H9 (cell line): ENCODE measurements around the gene MCHR1. TPM values are rescaled to one million over a fixed set of nuclear protein-coding genes. Genes with fewer than 3 reads are reported as not detected.

ENCODE experiments used
- DNase-seq: peaks from one replicate; pipeline ENCODE4 v3.0.0-alpha.2; 2017
- H2AFZ ChIP-seq: one replicate; pipeline ENCODE4 v1.6.1; 2013; ENCODE audit warnings: mild to moderate bottlenecking, low read length, control low read depth, moderate library complexity
- H2AK5ac ChIP-seq: 2 replicates; pipeline ENCODE4 v1.6.1; 2013; ENCODE audit warnings: low read length, control low read depth, mixed read lengths; ENCODE audit not compliant: insufficient read length
- H2BK120ac ChIP-seq: one replicate; pipeline ENCODE4 v1.6.1; 2013; ENCODE audit warnings: low read depth, mild to moderate bottlenecking, low read length, control low read depth, inconsistent platforms; ENCODE audit not compliant: poor library complexity, severe bottlenecking
- H2BK12ac ChIP-seq: 2 replicates; pipeline ENCODE4 v1.6.1; 2013; ENCODE audit warnings: low read length, control low read depth, mixed read lengths, low read depth; ENCODE audit not compliant: insufficient read length
- H2BK15ac ChIP-seq: 2 replicates; pipeline ENCODE4 v1.6.1; 2013; ENCODE audit warnings: low read depth, low read length, control low read depth
- H2BK20ac ChIP-seq: one replicate; pipeline ENCODE4 v1.6.1; 2013; ENCODE audit warnings: low read depth, mild to moderate bottlenecking, low read length, control low read depth, inconsistent platforms; ENCODE audit not compliant: poor library complexity, severe bottlenecking
- H2BK5ac ChIP-seq: 2 replicates; pipeline ENCODE4 v1.6.1; 2013; ENCODE audit warnings: low read length, control low read depth, mixed read lengths; ENCODE audit not compliant: insufficient read length
- H3K14ac ChIP-seq: 2 replicates; pipeline ENCODE4 v1.6.1; 2013; ENCODE audit warnings: low read length, control low read depth; ENCODE audit not compliant: insufficient read depth
- H3K18ac ChIP-seq: 2 replicates; pipeline ENCODE4 v1.6.1; 2013; ENCODE audit warnings: low read depth, mild to moderate bottlenecking, mixed read lengths, low read length, control low read depth; ENCODE audit not compliant: insufficient read length
- H3K23ac ChIP-seq: 2 replicates; pipeline ENCODE4 v1.6.1; 2013; ENCODE audit warnings: low read length, control low read depth, mixed read lengths, low read depth; ENCODE audit not compliant: insufficient read length
- H3K23me2 ChIP-seq: 2 replicates; pipeline ENCODE4 v1.6.1; 2013; ENCODE audit warnings: low read depth, mild to moderate bottlenecking, mixed read lengths, low read length, control low read depth; ENCODE audit not compliant: insufficient read length, poor library complexity, severe bottlenecking
- H3K27ac ChIP-seq: 2 replicates; pipeline ENCODE4 v1.5.1; 2013; ENCODE audit warnings: low read length, control low read depth, mixed read lengths, low read depth; ENCODE audit not compliant: insufficient read length
- H3K27me3 ChIP-seq: 2 replicates; pipeline ENCODE4 v1.6.1; 2013; ENCODE audit warnings: low read length, control low read depth, inconsistent platforms; ENCODE audit not compliant: insufficient read depth
- H3K4ac ChIP-seq: 2 replicates; pipeline ENCODE4 v1.6.1; 2013; ENCODE audit warnings: low read depth, mild to moderate bottlenecking, control low read depth, inconsistent platforms, low read length, moderate library complexity
- H3K4me1 ChIP-seq: 2 replicates; pipeline ENCODE4 v1.6.1; 2013; ENCODE audit warnings: low read length, control low read depth, inconsistent platforms; ENCODE audit not compliant: insufficient read depth
- H3K4me2 ChIP-seq: 2 replicates; pipeline ENCODE4 v1.6.1; 2013; ENCODE audit warnings: low read length, control low read depth, mixed read lengths; ENCODE audit not compliant: insufficient read length, insufficient read depth
- H3K56ac ChIP-seq: 2 replicates; pipeline ENCODE4 v1.6.1; 2013; ENCODE audit warnings: low read depth, mild to moderate bottlenecking, mixed read lengths, low read length, control low read depth; ENCODE audit not compliant: insufficient read length
- H3K79me1 ChIP-seq: 2 replicates; pipeline ENCODE4 v1.6.1; 2013; ENCODE audit warnings: low read depth, mild to moderate bottlenecking, moderate library complexity, low read length, control low read depth, inconsistent platforms; ENCODE audit not compliant: insufficient read depth, poor library complexity, severe bottlenecking
- H3K79me2 ChIP-seq: 2 replicates; pipeline ENCODE4 v1.6.1; 2013; ENCODE audit warnings: low read length, control low read depth, inconsistent platforms; ENCODE audit not compliant: insufficient read depth
- H3K9ac ChIP-seq: 2 replicates; pipeline ENCODE4 v1.6.1; 2013; ENCODE audit warnings: low read length, control low read depth, mixed read lengths; ENCODE audit not compliant: insufficient read length; ENCODE audit errors: extremely low read depth
- H3K9me3 ChIP-seq: one replicate; pipeline ENCODE4 v1.6.1; 2013; ENCODE audit warnings: low read depth, low read length, inconsistent platforms; ENCODE audit not compliant: control insufficient read depth
- H3T11ph ChIP-seq: one replicate; pipeline ENCODE4 v1.6.1; 2013; ENCODE audit warnings: mild to moderate bottlenecking, low read length, control low read depth, inconsistent platforms
- H4K20me1 ChIP-seq: one replicate; pipeline ENCODE4 v1.6.1; 2013; ENCODE audit not compliant: control insufficient read depth, insufficient read length, insufficient read depth
- H4K5ac ChIP-seq: 2 replicates; pipeline ENCODE4 v1.6.1; 2013; ENCODE audit warnings: low read depth, mild to moderate bottlenecking, mixed read lengths, low read length, control low read depth; ENCODE audit not compliant: insufficient read length
- H4K8ac ChIP-seq: replicated peaks from 2 replicates; pipeline ENCODE4 v1.6.1; 2013; ENCODE audit warnings: low read length, control low read depth, mixed read lengths, low read depth; ENCODE audit not compliant: insufficient read length
- H4K91ac ChIP-seq: 2 replicates; pipeline ENCODE4 v1.6.1; 2013; ENCODE audit warnings: low read depth, mild to moderate bottlenecking, moderate library complexity, mixed read lengths, low read length, control low read depth; ENCODE audit not compliant: insufficient read length
- H3K27ac Mint-ChIP-seq, 3 experiments: 2 replicates in 2 of 3; 3 replicates in 1 of 3; pipeline ENCODE4 v1.8.0; 2020 to 2021; ENCODE audit warnings: mixed read lengths in 3 of 3, mild to moderate bottlenecking in 1 of 3, moderate library complexity in 1 of 3
- H3K27me3 Mint-ChIP-seq: 2 replicates; pipeline ENCODE4 v1.8.0; 2021; ENCODE audit warnings: low read depth, mild to moderate bottlenecking, moderate library complexity, mixed read lengths
- H3K36me3 Mint-ChIP-seq, 3 experiments: 2 replicates in 2 of 3; 3 replicates in 1 of 3; pipeline ENCODE4 v1.8.0; 2020 to 2021; ENCODE audit warnings: low read depth in 3 of 3, mixed read lengths in 3 of 3; ENCODE audit not compliant: insufficient read depth in 1 of 3
- H3K4me1 Mint-ChIP-seq, 2 experiments: 2 replicates each; pipeline ENCODE4 v1.8.0; 2020; ENCODE audit warnings: mixed read lengths in 2 of 2
- H3K4me3 Mint-ChIP-seq, 2 experiments: 2 replicates in 1 of 2; 3 replicates in 1 of 2; pipeline ENCODE4 v1.8.0; 2020 to 2021; ENCODE audit warnings: mild to moderate bottlenecking in 2 of 2, mixed read lengths in 2 of 2, moderate library complexity in 1 of 2
- H3K9me3 Mint-ChIP-seq, 2 experiments: 2 replicates in 1 of 2; 3 replicates in 1 of 2; pipeline ENCODE4 v1.8.0; 2020; ENCODE audit warnings: mild to moderate bottlenecking in 2 of 2, mixed read lengths in 2 of 2, moderate library complexity in 1 of 2
- WGBS: extraction: QIAGEN DNeasy Blood & Tissue Kit; methylation state at CpG from one replicate; pipeline ENCODE4 v1.1.7; 2013; ENCODE audit warnings: missing lambda C conversion rate, low lambda C conversion rate, mixed read lengths; ENCODE audit not compliant: insufficient read length; ENCODE audit errors: extremely low coverage; 5-methylcytosine and 5-hydroxymethylcytosine counted together
- total RNA-seq: library from RNA; stranded (reverse); gene quantifications from 2 replicates; pipeline ENCODE4 v1.2.1, GENCODE V29; 2021
- TF ChIP-seq, protein P1 (sequence below): fragments of 200-600 bp; sonication (generic); conservative IDR thresholded peaks from 3 replicates; pipeline ENCODE4 v1.8.0; 2021; ENCODE audit warnings: antibody characterized with exemption, mild to moderate bottlenecking

Gene MCHR1
- total RNA-seq, 1 experiment from 2014 or later: 2.9 TPM

DNA sequence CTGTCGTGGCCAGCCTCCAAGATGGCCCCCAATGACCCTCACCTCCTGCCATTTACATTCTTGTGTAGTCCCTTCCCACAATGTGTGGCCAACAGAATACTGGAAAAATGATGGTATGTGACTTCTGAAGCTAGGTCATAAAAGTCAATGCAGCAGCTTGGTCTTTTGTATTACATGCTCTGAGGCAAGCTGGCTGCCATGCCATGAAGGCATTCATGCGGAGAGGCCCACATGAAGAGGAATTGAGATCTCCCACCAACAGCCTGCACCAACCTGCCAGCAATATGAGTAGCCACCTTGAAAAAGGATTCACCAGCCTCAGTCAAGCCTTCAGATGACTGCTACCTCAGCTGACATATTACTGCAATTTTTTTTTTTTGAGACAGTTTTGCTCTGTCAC is 47.4 kb upstream of the MCHR1 start:
- DNase-seq: no peak
- peaks cover 18 to 34% of the 10 kb centered on the region in 2 experiments for H3K4me1 Mint-ChIP-seq
- H4K5ac ChIP-seq: no peak overlapping the region

More for the DNA sequence above, 47.4 kb upstream of the MCHR1 start:
- Histone ChIP-seq H3K4me2 (no peak overlapping the region), H2AK5ac (no peak overlapping the region), H3K23ac (no peak overlapping the region), H3K18ac (no peak overlapping the region), H3K27me3 (no peaks in the 10 kb centered on the region), H3K79me1 (peaks cover 5% of the 10 kb centered on the region), H2BK12ac (no peak overlapping the region), H3K9me3 (no peaks in the 10 kb centered on the region), H3K23me2 (peaks cover 6% of the 10 kb centered on the region), H3K79me2 (peaks cover 25% of the 10 kb centered on the region; the same call in 1 of the 2 replicates), H2AFZ (no peak overlapping the region), H2BK15ac (no peak overlapping the region), H2BK5ac (no peak overlapping the region), H2BK120ac (no peak overlapping the region), H2BK20ac (no peak overlapping the region), H4K8ac (no peak overlapping the region), H3K4me1 (peaks cover 4% of the 10 kb centered on the region; the same call in 1 of the 2 replicates), H3T11ph (no peak overlapping the region), H4K20me1 (no peaks in the 10 kb centered on the region), H3K4ac (no peak overlapping the region), H3K56ac (no peak overlapping the region), H4K91ac (no peak overlapping the region), H3K27ac (no peak overlapping the region), H3K9ac (no peak overlapping the region), H3K14ac (no peak overlapping the region)
- peak overlapping the region in 2 of 3 experiments; percentile 59 to 92; a peak in 3 of 7 replicates for H3K27ac Mint-ChIP-seq
- peaks cover 0 to 4% (median 2%) of the 10 kb centered on the region in 3 experiments; a peak in 6 of 7 replicates for H3K36me3 Mint-ChIP-seq
- H3K4me3 Mint-ChIP-seq: no peak overlapping the region
- WGBS: no CpG with 5 or more reads among the region's 2 CpGs
- no peaks in the 10 kb centered on the region for H3K27me3 Mint-ChIP-seq
- TF ChIP-seq, protein P1, sequence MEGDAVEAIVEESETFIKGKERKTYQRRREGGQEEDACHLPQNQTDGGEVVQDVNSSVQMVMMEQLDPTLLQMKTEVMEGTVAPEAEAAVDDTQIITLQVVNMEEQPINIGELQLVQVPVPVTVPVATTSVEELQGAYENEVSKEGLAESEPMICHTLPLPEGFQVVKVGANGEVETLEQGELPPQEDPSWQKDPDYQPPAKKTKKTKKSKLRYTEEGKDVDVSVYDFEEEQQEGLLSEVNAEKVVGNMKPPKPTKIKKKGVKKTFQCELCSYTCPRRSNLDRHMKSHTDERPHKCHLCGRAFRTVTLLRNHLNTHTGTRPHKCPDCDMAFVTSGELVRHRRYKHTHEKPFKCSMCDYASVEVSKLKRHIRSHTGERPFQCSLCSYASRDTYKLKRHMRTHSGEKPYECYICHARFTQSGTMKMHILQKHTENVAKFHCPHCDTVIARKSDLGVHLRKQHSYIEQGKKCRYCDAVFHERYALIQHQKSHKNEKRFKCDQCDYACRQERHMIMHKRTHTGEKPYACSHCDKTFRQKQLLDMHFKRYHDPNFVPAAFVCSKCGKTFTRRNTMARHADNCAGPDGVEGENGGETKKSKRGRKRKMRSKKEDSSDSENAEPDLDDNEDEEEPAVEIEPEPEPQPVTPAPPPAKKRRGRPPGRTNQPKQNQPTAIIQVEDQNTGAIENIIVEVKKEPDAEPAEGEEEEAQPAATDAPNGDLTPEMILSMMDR: no peak
- H3K9me3 Mint-ChIP-seq: no peaks in the 10 kb centered on the region
